Measurements from ENCODE around the gene GBA2.

DNA sequence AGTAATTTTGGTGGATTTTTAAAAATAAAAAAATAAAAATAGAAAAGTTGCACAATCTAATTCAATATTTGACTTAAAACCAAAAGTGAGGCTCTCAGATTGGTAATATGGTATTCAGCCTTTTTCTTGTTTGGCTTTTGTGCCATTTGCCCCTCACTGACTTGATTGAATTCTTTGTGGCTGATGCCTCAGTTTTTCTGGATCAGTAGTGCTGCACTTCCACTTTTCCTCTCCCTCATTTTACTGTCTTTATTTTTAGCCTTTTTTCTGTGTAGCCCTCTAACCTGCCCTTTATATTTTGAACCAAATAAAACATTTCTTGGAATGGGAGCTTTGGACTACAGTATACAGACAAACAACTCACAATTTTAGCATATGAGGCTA is 8.9 kb upstream of the GBA2 start:
- TF ChIP-seq, protein P1, sequence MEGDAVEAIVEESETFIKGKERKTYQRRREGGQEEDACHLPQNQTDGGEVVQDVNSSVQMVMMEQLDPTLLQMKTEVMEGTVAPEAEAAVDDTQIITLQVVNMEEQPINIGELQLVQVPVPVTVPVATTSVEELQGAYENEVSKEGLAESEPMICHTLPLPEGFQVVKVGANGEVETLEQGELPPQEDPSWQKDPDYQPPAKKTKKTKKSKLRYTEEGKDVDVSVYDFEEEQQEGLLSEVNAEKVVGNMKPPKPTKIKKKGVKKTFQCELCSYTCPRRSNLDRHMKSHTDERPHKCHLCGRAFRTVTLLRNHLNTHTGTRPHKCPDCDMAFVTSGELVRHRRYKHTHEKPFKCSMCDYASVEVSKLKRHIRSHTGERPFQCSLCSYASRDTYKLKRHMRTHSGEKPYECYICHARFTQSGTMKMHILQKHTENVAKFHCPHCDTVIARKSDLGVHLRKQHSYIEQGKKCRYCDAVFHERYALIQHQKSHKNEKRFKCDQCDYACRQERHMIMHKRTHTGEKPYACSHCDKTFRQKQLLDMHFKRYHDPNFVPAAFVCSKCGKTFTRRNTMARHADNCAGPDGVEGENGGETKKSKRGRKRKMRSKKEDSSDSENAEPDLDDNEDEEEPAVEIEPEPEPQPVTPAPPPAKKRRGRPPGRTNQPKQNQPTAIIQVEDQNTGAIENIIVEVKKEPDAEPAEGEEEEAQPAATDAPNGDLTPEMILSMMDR (IDR thresholded peaks at IDR 0.05), result no peak
- no peak for TF ChIP-seq EZH2 (IDR thresholded peaks at IDR 0.05)
